GM23338 (cell line): Measurements from ENCODE around the gene SPP1. TPM values are rescaled to one million over a fixed set of nuclear protein-coding genes. Genes with fewer than 3 reads are reported as not detected.

ENCODE experiments used
- CREB1 ChIP-seq: fragments of 250-450 bp; sonication (Bioruptor Pico); IDR thresholded peaks from 2 replicates; pipeline ENCODE4 v1.5.0; 2020; ENCODE audit warnings: low read depth, mild to moderate bottlenecking, moderate library complexity
- EZH2phosphoT487 ChIP-seq: fragments of 200-600 bp; sonication (generic); IDR thresholded peaks from one replicate; pipeline ENCODE4 v1.8.1; 2018; ENCODE audit warnings: antibody characterized with exemption; ENCODE audit not compliant: unreplicated experiment
- JUNB ChIP-seq: IDR thresholded peaks from one replicate; pipeline ENCODE4 v1.6.1; 2016; ENCODE audit warnings: antibody characterized with exemption; ENCODE audit not compliant: unreplicated experiment
- POLR2AphosphoS5 ChIP-seq: IDR thresholded peaks from 2 replicates; pipeline ENCODE4 v1.6.1; 2016; ENCODE audit warnings: antibody characterized with exemption, low read depth
- REST ChIP-seq: IDR thresholded peaks from one replicate; pipeline ENCODE4 v1.6.1; 2018; ENCODE audit warnings: antibody characterized with exemption; ENCODE audit not compliant: unreplicated experiment
- STAT1 ChIP-seq: IDR thresholded peaks from one replicate; pipeline ENCODE4 v1.6.1; 2016; ENCODE audit warnings: antibody characterized with exemption; ENCODE audit not compliant: unreplicated experiment
- ZNF114 ChIP-seq: fragments of 250-450 bp; sonication (Bioruptor Pico); IDR thresholded peaks from 2 replicates; pipeline ENCODE4 v1.5.0; 2020; ENCODE audit warnings: mild to moderate bottlenecking, moderate library complexity
- ZNF462 ChIP-seq: fragments of 250-450 bp; sonication (Bioruptor Pico); IDR thresholded peaks from 2 replicates; pipeline ENCODE4 v1.5.0; 2020; ENCODE audit warnings: mild to moderate bottlenecking, moderate library complexity
- polyA plus RNA-seq: library from polyadenylated mRNA; unstranded; fragments of >200 nt; fragmentation: Nextera tagmentation; extraction: Ambion mirVana; gene quantifications from 2 replicates; pipeline ENCODE4 v1.2.1, GENCODE V29; 2016
- total RNA-seq: library from RNA; depleted of rRNA; stranded (reverse); fragments of >200 nt; shearing (Covaris generic); gene quantifications from 2 replicates; pipeline ENCODE4 v1.2.3, GENCODE V29; 2014

SPP1 gene
- total and polyA plus RNA-seq, 2 experiments from 2014 or later: 41.3 to 51.3 TPM

- no peak for TF ChIP-seq ZNF462 (CRISPR knock-in tag)
- TF ChIP-seq STAT1: no peak
- TF ChIP-seq CREB1 (CRISPR knock-in tag): no peak
- TF ChIP-seq ZNF114 (CRISPR knock-in tag): no peak
- no peak for TF ChIP-seq EZH2phosphoT487
- TF ChIP-seq POLR2AphosphoS5: no peak
- TF ChIP-seq JUNB: no peak
- no peak for TF ChIP-seq REST
Observed at GRCh38 chr4:87944967-87945366, 30.5 kb upstream of the SPP1 start (continued).
